HG03378 (cell line): ENCODE data around the gene SDK1.

Experiments used
- ATAC-seq: cut with Tn5 transposase; IDR thresholded peaks from one replicate; pipeline ENCODE4 v1.9.1; 2021; ENCODE audit warnings: mild to moderate bottlenecking, moderate library complexity; ENCODE audit not compliant: unreplicated experiment

SDK1 gene

DNA sequence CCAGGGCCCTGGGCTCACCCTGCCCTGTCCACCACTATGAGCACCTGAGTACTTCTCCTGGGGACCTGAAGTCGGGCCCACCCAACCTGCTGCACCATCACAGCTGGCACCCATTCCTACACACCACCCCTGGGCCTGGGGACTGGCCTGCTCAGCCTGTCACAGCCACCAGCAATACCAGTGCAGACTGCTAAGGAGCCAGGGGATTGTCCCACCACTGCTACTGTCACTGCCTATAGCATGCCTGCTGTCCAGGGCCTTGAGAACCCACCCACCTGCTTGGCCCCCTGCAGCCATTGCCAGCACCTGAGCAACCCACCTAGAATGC lies 756.2 kb downstream of the SDK1 start:
- ATAC-seq = no peak

DNA sequence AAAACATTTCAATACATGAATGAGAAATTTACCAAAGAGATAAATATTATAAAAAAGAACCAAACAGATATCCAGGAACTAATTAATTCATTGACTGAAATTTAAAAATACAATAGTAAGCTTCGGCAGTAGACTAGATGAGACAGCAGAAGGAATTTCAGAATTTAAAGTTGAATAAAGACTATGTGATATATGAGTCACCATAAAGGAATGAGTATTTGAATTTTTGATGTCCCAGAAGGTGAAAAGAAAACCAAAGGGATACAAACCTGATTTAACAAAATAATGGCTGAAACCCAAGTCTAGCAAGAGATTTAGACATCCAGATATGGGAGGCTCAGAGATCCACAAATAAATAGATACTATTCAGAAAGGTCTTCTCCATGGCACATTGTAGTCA lies 757.1 kb downstream of the SDK1 start:
- no peak for ATAC-seq

DNA sequence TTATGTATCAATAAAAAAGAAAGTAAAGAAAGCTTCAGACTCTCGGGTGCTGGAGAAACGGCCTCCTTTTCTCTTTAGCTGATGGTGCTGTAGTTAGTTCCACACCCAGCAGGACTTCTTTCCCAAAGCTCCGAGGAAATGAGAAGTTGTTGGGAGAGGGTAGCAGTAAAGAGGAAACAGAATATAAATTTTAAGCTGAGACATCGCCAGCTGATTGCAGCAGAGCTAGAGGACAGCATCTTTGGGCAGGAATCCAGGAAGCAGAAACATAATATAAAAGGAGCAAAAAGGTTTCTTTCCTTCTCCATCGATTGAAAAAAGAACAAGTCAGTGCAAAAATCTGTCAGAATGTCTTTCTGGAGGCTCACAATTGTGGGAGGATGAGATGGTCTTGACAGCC lies 764.1 kb downstream of the SDK1 start:
- ATAC-seq = no peak

DNA sequence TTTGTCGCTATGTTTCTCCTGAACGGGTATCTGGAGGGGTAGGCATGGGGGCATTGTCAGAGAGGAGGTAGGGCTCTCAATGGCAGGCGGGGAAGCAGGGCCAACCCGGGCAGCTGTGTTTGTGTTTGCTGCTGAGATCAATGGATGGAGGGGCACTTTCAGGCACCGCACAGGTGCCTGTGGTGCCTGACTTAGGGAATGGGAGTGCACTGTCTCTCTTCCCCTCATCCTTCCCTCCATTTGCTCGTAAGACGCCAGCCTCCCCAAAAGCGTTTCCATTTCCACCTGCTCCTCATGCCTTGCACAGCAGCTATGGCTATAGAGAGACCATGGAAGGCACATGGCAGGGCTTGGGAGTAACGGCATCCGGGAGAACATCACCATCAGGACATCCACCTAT lies 765.2 kb downstream of the SDK1 start:
- ATAC-seq = no peak

DNA sequence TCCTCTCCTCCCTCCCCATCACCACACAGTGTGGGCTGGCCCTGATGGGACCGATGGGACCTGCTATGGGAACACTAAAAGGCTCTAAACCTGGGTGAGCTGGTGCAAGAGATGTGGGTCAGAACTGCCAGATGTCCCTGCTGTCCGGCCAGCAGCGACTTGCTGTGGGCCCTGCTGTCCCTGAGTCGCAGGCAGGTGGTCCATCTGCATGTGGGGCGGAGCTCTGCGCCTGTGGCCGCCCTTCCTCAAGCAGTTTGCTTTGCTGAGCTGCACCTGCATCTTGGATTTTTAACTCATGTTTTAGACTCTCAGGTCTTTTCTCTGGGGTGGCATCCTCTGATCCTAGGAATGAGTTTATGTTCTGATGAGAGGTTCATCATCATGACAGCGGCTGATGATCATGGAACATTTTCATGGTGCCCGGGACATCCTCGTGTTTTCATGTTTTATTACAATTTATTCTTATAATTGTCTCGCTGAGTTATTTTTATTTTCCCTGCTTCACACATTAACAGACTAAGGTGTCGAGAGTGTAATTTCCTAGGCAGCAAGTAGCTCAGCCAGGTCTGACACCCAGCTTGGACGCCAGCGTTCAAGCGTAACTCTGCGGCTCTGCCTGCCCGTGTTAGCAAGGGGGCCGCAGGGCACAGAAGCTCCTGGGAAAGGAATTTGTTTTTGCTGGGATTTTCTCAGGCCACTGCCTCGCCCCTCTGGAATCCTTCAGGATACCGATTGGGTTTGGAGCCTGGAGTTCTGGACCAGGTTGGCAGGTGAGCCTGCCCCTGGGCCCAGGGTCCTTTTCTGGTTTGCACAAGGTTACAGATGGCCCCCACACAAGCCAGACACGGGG lies 765.8 kb downstream of the SDK1 start:
- no peak for ATAC-seq

DNA sequence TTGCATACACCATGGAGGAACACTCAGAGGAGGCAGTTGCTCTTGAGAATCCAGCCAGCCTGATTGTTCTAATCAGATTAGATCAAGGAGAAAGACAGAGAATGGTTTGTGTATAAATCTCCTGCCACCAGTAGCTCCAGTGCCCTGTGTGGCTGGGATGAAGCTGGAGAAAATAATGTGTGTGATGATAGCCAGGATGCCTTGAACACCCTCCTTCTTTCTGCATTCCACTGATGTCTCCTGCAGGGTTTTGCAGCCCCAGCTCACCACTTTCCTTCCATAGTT lies 766.4 kb downstream of the SDK1 start:
- ATAC-seq = no peak

DNA sequence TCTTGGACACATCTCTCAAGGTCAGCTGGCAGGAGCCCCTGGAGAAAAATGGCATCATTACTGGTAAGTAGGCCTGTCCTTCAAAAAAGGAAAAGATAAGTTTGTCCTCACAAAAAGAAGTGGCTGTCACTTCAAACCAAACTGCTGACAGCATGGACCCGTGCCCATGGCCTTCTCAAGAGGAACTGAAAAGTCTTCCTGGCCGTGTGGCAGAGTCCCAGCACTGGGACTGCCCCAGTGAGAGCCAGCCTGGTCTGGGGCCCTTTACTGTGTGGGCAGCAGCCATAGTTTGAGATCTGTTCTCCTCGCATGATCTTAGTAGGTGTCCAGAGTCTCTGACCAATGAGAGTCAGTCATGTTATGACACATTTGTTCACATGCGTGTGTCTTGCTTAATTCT lies 766.8 kb downstream of the SDK1 start:
- no peak for ATAC-seq

DNA sequence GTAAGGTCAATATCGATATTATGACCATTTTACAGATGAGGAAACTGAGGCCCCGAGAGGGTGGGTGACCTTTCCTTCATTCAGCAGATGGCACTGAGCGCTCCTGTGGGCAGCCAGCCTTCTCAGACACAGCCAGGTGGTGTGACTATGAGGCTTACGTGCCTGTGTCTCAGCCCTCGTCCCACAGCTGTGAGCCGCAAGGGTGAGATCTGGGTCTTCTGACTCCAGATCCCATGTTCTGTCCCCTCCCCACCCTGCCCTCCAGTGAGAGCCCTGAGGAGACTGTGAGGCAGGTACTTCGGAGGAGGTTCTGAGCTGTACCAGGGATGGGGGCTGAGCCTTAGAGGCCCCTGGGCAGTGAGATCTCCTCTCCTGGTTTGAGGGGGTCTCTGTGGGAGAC lies 767.2 kb downstream of the SDK1 start:
- no peak for ATAC-seq

DNA sequence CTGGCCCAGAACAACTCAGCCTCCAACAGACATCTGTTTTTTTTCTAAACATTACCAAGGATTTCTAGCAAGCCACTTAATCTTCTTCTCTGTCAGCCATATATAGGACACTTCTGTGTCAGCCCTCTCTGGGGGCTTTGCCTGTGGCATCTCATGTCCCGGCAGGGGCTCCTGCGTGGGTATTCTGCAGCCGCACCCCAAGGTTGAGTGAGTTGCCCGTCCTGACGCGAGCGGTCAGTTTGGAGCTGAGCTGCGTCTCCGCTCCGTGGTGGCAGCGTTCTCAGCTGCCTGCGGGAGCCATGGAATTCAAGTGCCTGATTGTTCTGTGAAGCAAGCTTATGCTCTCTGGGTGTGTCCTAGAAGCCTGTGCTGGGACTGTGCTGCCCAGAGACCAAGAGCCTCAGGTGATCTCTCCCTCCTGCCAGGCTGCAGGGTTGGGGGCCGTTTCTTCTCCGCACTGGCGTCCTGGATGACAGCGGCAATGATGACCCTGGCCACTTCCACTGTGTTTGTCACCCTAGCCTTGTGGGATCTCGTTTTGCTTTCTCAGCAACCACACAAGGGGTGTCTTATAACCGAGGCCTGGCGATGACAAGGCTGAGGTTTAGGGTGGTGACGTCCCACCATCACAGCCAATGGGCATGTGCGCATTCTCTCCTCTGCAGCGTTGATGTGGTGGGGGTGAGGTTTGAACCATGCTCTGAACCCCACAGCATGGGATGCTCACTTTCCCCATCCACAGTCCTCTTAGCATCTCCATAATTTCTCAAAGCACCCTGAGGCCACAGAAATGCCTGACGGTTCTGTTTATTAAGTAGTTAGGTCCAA lies 768.4 kb downstream of the SDK1 start:
- no peak for ATAC-seq

DNA sequence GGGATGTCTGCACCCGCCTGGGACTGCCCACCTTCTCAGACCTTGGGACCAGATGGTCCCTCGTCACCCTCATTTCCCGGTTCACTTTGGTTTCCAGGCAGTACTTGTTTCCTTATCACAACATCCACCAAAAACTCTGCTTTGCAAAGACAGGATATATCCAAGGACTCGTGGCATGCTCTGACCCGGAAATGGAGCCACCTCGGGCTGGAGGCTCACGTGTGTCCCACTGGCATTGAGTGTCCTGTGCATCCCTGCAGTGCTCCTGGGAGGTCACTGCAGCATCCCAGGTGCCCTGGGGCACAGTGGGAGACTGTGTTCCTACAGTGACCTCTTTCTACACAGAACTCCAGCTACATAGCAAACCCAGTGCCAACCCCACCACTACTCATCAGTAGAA lies 769.2 kb downstream of the SDK1 start:
- ATAC-seq = no peak

DNA sequence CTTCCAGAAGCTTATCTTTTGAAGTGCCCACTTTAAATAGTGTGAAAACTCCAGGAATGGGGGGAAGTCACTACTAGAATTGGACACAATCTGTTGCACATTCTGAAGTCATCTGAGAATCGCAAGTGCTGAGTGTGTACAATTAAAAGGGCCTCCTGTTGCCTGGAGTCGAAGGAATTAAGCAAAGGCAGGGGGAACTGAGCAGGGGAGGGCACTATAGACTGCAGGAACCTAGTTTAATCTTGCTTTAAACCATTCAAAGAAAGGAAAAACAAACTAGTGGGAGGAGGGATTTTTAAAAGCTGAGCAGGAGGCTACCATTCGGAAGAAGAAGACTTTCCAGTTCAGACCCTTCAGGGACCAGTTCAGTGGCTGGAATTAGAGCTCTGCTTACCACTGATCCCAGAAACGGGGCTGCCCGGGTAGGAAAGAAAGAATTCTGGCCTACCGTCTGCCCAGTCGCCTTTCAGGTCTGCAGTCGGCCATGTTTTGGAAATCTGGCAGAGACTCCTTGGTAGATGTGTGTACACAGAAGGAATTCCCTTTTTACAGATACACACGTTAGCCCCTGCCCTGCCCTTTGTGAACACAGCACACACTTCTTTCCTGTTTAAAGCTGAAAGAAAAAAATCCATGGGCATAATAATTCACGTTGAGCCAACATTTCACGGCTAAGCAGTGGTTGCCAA lies 770.5 kb downstream of the SDK1 start:
- ATAC-seq = no peak

DNA sequence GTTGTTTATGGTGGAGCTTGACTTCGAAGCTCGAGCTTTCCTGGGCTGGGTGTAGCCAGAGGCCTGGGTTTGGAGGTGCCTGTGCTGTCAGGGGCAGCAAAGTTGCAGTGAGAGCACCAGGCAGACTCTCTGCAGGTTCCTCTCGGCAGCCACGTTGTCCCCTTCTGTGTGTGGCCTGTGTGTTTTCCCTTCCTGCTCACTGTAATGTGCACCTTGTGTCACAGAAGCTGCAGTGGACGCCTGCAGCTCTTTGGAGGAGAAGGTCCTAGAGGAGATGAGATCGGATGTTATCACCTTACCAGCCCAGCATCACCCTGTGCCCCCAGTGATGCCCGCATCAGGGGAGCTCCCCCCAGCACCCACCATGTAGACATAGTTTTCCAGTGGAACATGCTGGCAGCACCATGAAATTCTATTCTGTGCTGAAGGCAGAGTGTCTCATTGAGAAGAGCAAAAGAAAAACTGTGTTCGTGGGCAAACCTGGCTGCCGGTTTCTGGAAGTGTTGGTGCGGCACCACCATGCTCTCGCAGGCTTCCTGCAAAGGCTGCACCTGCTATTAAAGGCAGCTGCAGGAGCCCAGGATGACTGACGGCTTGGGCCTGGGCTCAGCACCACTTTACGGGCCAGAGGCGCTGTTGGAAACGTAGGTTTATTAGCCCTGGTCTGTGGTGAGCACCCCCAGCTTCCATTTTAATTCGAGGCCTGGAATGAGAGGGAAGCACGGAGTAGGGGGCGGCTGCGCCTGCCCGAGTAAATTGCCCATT lies 771.3 kb downstream of the SDK1 start:
- no peak for ATAC-seq

DNA sequence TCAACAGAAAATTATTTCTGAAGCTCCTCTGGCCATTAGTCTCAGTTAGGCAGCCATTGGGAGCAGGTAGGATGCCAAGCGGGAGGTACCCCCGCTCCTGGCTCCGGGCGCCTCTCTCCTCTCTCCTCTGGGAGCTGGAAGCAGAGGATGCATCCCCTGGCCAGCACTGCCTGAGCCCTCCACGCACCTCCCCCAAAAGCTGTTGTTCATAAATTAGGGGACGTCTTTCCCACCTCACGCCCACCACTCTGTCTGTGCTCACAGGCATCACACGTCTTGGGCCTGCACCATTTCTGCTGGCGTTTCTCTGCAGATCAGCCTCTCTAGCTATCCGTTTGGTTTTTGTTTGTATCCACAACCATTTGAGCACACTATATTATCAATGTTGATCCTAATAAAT lies 772.0 kb downstream of the SDK1 start:
- no peak for ATAC-seq

DNA sequence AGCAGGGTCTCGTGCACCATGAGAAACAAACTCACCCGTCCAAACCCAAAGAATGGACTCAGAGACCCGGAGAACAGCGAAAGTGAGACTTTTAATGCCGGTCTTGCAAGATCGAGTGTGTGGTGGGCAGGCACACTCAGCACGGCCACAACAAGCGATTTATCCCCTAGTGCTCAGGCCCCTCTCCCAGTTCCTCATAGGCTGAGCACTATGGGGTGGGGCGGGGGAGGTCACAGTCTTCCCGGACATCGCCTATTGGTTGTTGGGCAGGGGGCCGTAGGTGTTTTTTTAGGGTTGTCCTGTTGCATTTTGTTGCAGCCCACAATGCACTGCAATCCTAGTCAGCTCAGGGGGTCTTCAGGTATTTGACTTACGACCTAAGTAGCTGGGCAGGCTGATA lies 772.7 kb downstream of the SDK1 start:
- ATAC-seq = no peak

DNA sequence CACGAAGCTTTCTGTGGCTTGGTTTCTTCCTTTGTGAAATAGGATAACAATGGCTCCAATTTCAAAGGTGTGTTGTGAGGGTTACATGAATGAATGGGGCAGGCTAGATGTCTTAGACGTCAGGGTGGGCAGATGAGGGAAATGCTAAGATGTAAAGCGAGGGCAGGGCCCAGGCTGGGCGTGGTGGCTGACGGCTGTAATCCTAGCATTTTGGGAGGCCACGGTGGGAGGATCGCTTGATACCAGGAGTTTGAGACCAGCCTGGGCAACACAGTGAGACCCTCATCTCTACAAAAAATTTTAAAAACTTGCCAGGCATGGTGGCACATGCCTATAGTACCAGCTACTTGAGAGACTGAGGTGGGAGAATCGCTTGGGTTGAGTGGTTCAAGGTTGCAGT lies 773.4 kb downstream of the SDK1 start:
- no peak for ATAC-seq

DNA sequence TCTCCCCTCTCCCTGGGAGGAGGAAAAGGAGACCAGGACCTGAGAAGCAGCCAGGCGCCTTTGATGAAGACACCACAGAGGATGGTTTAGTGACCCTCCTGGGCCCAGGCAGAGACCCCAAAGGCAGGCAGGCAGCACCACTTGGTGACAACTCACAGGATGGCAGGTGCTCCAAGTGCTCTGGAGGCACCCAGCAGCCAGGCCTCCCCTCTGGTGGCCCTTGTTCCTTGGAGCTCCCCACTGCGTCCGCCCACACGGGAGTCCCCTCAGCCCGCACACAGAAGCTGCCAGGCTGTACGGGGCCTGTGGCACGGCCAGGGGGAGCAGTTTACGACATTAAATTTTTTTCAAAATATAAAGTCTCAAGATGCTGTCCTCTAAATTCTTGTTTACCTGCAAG lies 773.9 kb downstream of the SDK1 start:
- no peak for ATAC-seq

DNA sequence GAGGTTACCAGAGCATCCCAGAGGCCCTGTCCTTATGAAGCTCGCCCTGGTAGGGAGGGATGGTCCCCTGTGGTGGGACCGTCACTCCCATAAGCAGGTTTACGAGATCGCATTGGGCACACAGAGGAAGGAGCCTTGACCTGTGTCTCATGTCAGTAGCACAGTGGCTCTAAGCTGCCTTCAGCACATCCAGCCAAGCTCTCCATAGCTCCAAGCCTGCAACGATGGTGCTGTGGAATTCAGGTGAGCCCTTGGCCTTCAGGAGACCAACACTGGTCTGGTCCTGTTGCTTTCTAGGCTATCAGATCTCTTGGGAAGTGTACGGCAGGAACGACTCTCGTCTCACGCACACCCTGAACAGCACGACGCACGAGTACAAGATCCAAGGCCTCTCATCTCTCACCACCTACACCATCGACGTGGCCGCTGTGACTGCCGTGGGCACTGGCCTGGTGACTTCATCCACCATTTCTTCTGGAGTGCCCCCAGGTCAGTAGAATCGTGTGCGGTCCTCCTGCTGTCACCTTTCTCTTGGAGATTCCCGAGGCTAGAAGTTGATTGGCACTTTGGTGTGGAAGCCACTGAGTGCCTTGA lies 775.7 kb downstream of the SDK1 start:
- no peak for ATAC-seq

DNA sequence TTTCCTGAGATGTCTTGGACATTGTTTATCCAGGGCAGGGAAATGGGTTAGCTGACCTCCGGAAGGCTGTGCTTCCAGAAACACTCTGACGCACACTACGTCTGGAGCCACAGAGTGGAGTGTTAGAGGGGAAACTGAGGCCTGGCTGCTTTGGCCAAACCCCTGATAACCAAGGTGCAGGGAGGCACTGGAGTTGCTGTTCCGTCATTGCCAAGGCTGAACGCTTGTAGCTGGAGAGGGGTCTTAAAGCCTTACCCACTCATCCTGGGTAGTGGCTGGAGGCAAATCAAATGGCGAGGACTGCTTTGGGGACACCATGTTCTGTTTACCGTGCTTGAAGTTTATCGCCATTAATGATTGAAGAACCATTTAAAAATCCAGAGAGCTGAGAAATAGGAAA lies 776.9 kb downstream of the SDK1 start:
- no peak for ATAC-seq

DNA sequence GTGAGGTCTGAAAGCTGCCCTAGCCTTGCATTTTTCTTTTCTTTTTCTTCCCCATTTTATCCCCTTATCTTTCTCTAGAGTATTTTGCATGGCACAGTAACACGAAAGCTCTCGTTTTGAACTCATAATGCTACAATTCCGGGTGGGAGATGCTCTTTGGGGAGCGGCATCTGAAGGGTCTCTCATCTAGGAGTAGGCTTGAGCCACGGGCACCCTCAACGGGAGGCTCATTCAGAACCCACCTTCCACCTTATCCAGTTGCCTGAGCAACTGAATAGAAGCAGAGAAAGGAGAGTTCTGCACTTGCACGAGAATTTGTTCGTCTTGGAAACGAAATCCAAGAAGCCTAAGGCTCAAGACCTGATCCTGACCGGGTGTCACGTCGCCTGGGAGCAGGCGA lies 777.5 kb downstream of the SDK1 start:
- no peak for ATAC-seq

DNA sequence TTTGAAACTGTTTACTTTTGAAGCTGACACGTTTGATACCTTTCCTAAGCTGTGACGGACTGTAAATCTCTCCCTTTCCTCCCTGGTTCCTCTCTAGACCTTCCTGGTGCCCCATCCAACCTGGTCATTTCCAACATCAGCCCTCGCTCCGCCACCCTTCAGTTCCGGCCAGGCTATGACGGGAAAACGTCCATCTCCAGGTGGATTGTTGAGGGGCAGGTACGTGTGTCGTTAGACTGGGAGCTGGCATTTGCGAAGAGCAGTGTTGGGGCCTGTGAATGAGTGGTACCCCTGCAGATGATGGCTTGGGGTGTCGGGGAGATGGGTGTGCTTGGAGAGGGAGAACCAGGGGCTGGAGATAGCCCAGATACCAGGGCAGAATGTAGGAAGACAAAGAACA lies 778.3 kb downstream of the SDK1 start:
- no peak for ATAC-seq

DNA sequence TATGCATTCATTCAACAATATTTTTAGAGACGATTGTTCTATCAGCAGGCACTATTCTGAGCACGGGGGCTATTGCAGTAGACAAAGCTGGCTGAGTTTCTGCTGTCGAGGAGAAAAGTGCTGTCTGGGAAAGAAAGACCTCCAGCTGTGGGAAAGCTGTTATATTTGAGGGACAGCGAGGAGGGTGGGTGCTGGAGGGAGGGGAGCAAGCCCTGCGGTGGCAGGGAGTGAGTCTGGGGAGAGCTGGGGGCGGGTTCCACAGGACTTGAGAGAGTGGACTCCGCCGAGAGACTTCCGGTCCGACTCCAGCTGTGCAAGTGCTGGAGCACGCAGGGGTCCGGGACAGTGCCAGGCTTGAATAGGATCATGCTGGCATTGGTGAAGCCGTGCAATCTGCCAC lies 778.9 kb downstream of the SDK1 start:
- no peak for ATAC-seq
